ENCODE data around the gene CD164L2. TPM values are rescaled to one million over a fixed set of nuclear protein-coding genes. Genes with fewer than 3 reads are reported as not detected.

Gene CD164L2
- total and polyA plus RNA-seq, 2 donors (not counting 1 experiment from before 2014, with no cell fraction given): not detected

DNA sequence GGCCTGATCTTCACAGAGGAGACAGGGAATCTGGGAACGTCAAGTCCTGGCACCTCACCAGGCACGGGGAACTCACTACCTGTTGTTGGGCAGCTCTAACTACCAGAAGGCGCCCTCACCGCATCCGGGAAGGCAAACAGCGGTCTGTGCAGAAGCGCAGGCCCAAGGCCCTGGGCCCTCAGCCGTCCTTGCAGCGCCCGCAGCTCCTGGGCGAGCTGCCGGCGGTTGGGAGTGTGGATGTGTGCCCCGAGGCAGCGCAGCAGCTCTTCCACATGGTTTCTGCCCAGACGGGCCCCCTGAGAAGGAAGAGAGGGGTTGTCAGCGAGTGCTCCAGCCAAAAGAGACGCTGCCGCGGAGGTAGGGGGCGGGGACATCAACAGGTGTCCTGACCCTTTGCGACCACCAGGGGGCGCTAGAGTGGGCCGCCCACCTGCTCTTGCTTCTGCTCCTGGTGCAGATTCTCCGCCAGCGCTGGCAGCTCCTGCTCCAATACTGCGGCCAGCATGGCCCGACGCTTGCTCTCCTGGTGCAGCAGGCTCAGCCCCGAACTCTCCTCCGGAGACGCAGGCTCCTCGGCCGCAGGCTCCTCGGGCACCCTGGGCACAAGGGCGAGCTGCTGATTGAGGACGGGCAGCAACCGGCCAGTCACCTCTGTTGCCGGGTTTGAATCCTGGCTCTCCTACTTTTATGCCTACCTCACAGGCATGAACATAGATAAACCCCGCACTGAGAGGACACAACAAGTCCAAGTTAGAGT is 25.7 kb downstream of the CD164L2 start:
- H3K4me1 Mint-ChIP-seq: peaks cover 48% of the 10 kb centered on the region
- intact Hi-C loops (cut with micrococcal nuclease): loop anchor here (1.0 to 2.0 kb wide), 4 partner anchors 8 to 31 kb away; no protein-coding TSS in a partner anchor

More for the DNA sequence above, 25.7 kb downstream of the CD164L2 start:
- Mint-ChIP-seq H3K4me3 (peak overlapping the region; percentile 84), H3K27ac (peak overlapping the region; percentile 75), H3K27me3 (no peaks in the 10 kb centered on the region), H3K9me3 (ENCODE audit: insufficient read depth) (no peaks in the 10 kb centered on the region)
- peak; percentile 71 for ATAC-seq (ENCODE audit: low read depth)
- H3K9me3 ChIP-seq (ENCODE audit: control extremely low read depth in 1 of 3, control insufficient read depth in 2 of 3, insufficient read depth in 1 of 3, low read length in 2 of 3): no peaks in the 10 kb centered on the region
- 16% methylated on average over 39 of the region's 40 CpGs for WGBS (ENCODE audit: insufficient coverage)
- H3K36me3 ChIP-seq (replicated peaks in 1 of 2; ENCODE audit: control extremely low read depth in 1 of 2, control insufficient read depth in 1 of 2, extremely low read depth in 1 of 2, insufficient read depth in 2 of 2, low read length in 1 of 2): peaks cover 0 to 4% of the 10 kb centered on the region in 2 experiments
- H3K9ac ChIP-seq (ENCODE audit: low read length): peak overlapping the region; percentile 63
- H3K4me1 ChIP-seq (ENCODE audit: control insufficient read depth in 2 of 2, insufficient read depth in 2 of 2, low read length in 2 of 2): peaks cover 36 to 54% of the 10 kb centered on the region in 2 donors
- CTCF ChIA-PET: interaction anchor here (0.6 to 11.1 kb wide), 27 partner anchors 8 to 1745 kb away, joined by 3 to 135 read pairs (median 5); partner anchors contain the start of genes CD164L2, GPR3, MAP3K6 and SYTL1
- H3K4me2 ChIP-seq (replicated peaks; ENCODE audit: low read depth, low read length, poor library complexity, severe bottlenecking): peak overlapping the region; percentile 95
- H3K79me2 ChIP-seq (ENCODE audit: control insufficient read depth, insufficient read depth, low read length): no peaks in the 10 kb centered on the region
- TF ChIP-seq, protein P1, sequence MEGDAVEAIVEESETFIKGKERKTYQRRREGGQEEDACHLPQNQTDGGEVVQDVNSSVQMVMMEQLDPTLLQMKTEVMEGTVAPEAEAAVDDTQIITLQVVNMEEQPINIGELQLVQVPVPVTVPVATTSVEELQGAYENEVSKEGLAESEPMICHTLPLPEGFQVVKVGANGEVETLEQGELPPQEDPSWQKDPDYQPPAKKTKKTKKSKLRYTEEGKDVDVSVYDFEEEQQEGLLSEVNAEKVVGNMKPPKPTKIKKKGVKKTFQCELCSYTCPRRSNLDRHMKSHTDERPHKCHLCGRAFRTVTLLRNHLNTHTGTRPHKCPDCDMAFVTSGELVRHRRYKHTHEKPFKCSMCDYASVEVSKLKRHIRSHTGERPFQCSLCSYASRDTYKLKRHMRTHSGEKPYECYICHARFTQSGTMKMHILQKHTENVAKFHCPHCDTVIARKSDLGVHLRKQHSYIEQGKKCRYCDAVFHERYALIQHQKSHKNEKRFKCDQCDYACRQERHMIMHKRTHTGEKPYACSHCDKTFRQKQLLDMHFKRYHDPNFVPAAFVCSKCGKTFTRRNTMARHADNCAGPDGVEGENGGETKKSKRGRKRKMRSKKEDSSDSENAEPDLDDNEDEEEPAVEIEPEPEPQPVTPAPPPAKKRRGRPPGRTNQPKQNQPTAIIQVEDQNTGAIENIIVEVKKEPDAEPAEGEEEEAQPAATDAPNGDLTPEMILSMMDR (IDR thresholded peaks at IDR 0.05): peak; percentile 98
- TF ChIP-seq EZH2 (IDR thresholded peaks at IDR 0.05; ENCODE audit: borderline replicate concordance, insufficient read depth, low read depth, low read length, poor library complexity, severe bottlenecking): no peak
- POLR2A ChIA-PET: interaction anchor here (0.9 to 2.2 kb wide), 9 partner anchors 8 to 45 kb away, joined by 3 to 16 read pairs (median 4); partner anchors contain the start of gene SYTL1
- peak overlapping the region; percentile 19 to 34 for H3K27ac ChIP-seq (ENCODE audit: low read length in 2 of 2)
- peak overlapping the region; percentile 21 to 63 (median 54) for H3K4me3 ChIP-seq (ENCODE audit: control extremely low read depth in 1 of 5, extremely low read depth in 1 of 5, insufficient read depth in 1 of 5, low read depth in 2 of 5, low read length in 4 of 5)
- H2AFZ ChIP-seq (ENCODE audit: insufficient read depth, low read depth, low read length, poor library complexity, severe bottlenecking): peak overlapping the region; percentile 90
- H4K20me1 ChIP-seq (ENCODE audit: control insufficient read depth, insufficient read depth, low read length, poor library complexity, severe bottlenecking): peaks cover 8% of the 10 kb centered on the region
- peak; percentile 90 for DNase-seq
- H3K27me3 ChIP-seq (replicated peaks in 1 of 4; ENCODE audit: control extremely low read depth in 1 of 4, control insufficient read depth in 3 of 4, insufficient read depth in 4 of 4, low read length in 3 of 4): no peaks in the 10 kb centered on the region
